Stimulated activated CD4-positive, alpha-beta T cell treated with anti-CD3 and anti-CD28 coated beads, Interleukin-4, amount 100 ng/mL, for 24 hours (primary cell): ENCODE results near the gene LGALS8.

ENCODE experiments used
- DNase-seq: peaks from one replicate; pipeline ENCODE4 v3.0.0-alpha.2; 2020

The LGALS8 gene

GRCh38 chr1:236509647-236510401, 14.0 kb upstream of the LGALS8 start:
- DNase-seq, result no peak

- no peak for DNase-seq
These were observed 11.9 kb upstream of the LGALS8 start for GRCh38 chr1:236511735-236512418.

GRCh38 chr1:236514703-236515442, 8.9 kb upstream of the LGALS8 start:
- DNase-seq, result no peak

- no peak for DNase-seq
These were observed 8.3 kb upstream of the LGALS8 start for GRCh38 chr1:236515443-236515958.

- DNase-seq, result no peak
These were observed 6.7 kb upstream of the LGALS8 start for GRCh38 chr1:236516929-236517704.

GRCh38 chr1:236518322-236518721, 5.5 kb upstream of the LGALS8 start:
- DNase-seq, result no peak

- no peak for DNase-seq
These were observed 3.3 kb upstream of the LGALS8 start for GRCh38 chr1:236520445-236521005.

- no peak for DNase-seq
These were observed 662 bp upstream of the LGALS8 start for GRCh38 chr1:236522937-236523703.

GRCh38 chr1:236524142-236524894, 536 bp downstream of the LGALS8 start:
- DNase-seq, result peak; percentile 70

- DNase-seq, result no peak
These were observed 1.1 kb downstream of the LGALS8 start for GRCh38 chr1:236524895-236525184.

GRCh38 chr1:236526079-236526478, 2.3 kb downstream of the LGALS8 start:
- DNase-seq, result no peak

- DNase-seq, result no peak
These were observed 6.5 kb downstream of the LGALS8 start for GRCh38 chr1:236530286-236530685.

- DNase-seq, result no peak
These were observed 7.2 kb downstream of the LGALS8 start for GRCh38 chr1:236530959-236531358.

GRCh38 chr1:236532850-236533249, 9.1 kb downstream of the LGALS8 start:
- DNase-seq, result no peak

GRCh38 chr1:236534151-236534651, 10.4 kb downstream of the LGALS8 start:
- peak; percentile 62 for DNase-seq

- DNase-seq, result no peak
These were observed 11.4 kb downstream of the LGALS8 start for GRCh38 chr1:236535190-236535589.

GRCh38 chr1:236535662-236536161, 11.9 kb downstream of the LGALS8 start:
- no peak for DNase-seq

- no peak for DNase-seq
These were observed 12.8 kb downstream of the LGALS8 start for GRCh38 chr1:236536540-236536939.

GRCh38 chr1:236540813-236541465, 17.2 kb downstream of the LGALS8 start:
- no peak for DNase-seq

GRCh38 chr1:236541710-236542109, 17.9 kb downstream of the LGALS8 start:
- DNase-seq, result no peak
